Thymus (tissue), 11 donors: ENCODE results near the gene DUS1L. TPM values are rescaled to one million over a fixed set of nuclear protein-coding genes. Genes with fewer than 3 reads are reported as not detected.

Experiments
- DNase-seq, 9 donors: peaks; one replicate each; pipeline ENCODE4 v3.0.0-alpha.2; 2013; ENCODE audit warnings: low spot score in 9 of 9, low read depth in 6 of 9, missing footprints in 1 of 9
- H3K27ac ChIP-seq, 2 donors: one replicate each; pipeline ENCODE4 v1.5.1; 2013; ENCODE audit warnings: control low read depth in 1 of 2, low read depth in 1 of 2, low read length in 1 of 2, mild to moderate bottlenecking in 1 of 2, moderate library complexity in 1 of 2
- H3K27me3 ChIP-seq, 2 donors: one replicate each; pipeline ENCODE4 v1.5.1; 2013; ENCODE audit warnings: low read length in 1 of 2; ENCODE audit not compliant: control insufficient read depth in 2 of 2, insufficient read depth in 1 of 2
- H3K36me3 ChIP-seq, 2 donors: one replicate each; pipeline ENCODE4 v1.5.1; 2013; ENCODE audit warnings: low read length in 1 of 2, mild to moderate bottlenecking in 1 of 2, moderate library complexity in 1 of 2; ENCODE audit not compliant: control insufficient read depth in 2 of 2, insufficient read depth in 2 of 2
- H3K4me1 ChIP-seq, 2 donors: one replicate each; pipeline ENCODE4 v1.5.1; 2013; ENCODE audit warnings: low read length in 2 of 2; ENCODE audit not compliant: control insufficient read depth in 2 of 2, insufficient read depth in 2 of 2
- H3K4me3 ChIP-seq, 2 donors: one replicate each; pipeline ENCODE4 v1.5.1; 2013; ENCODE audit warnings: low read length in 2 of 2, control low read depth in 1 of 2, mild to moderate bottlenecking in 1 of 2
- H3K9me3 ChIP-seq, 2 donors: one replicate each; pipeline ENCODE4 v1.5.1; 2013; ENCODE audit warnings: low read length in 1 of 2, mild to moderate bottlenecking in 1 of 2; ENCODE audit not compliant: control insufficient read depth in 2 of 2, insufficient read depth in 1 of 2
- WGBS: extraction: QIAGEN DNeasy Blood & Tissue Kit; methylation state at CpG from one replicate; pipeline ENCODE4 v1.1.7; 2013; 5-methylcytosine and 5-hydroxymethylcytosine counted together
- polyA plus RNA-seq: library from polyadenylated mRNA; stranded (reverse); fragments of 200-250 nt; gene quantifications from one replicate; pipeline ENCODE4 v1.2.3, GENCODE V29; 2013
- total RNA-seq: library from RNA; stranded (reverse); fragments of 120-200 nt; gene quantifications from one replicate; pipeline ENCODE4 v1.2.4, GENCODE V29; 2013
- donor health status: healthy.

Gene DUS1L
- total and polyA plus RNA-seq, 2 donors = 57.9 to 147 TPM

- Histone ChIP-seq H3K27ac (no peak overlapping the region), H3K4me1 (peaks cover 4% of the 10 kb centered on the region in 2 donors), H3K4me3 (no peak overlapping the region), H3K36me3 (peaks cover 94 to 98% of the 10 kb centered on the region in 2 donors), H3K27me3 (no peaks in the 10 kb centered on the region), H3K9me3 (no peaks in the 10 kb centered on the region)
- WGBS = 98% methylated on average over 37 of the region's 37 CpGs
- DNase-seq = no peak
These were observed 25.9 kb upstream of the DUS1L start for GRCh38 chr17:82091264-82092066.

- Histone ChIP-seq H3K27me3 (no peaks in the 10 kb centered on the region), H3K9me3 (no peaks in the 10 kb centered on the region)
These were observed 25.1 kb upstream of the DUS1L start for GRCh38 chr17:82090549-82091263.

GRCh38 chr17:82089723-82090548, 24.3 kb upstream of the DUS1L start:
- H3K4me1 ChIP-seq = no peaks in the 10 kb centered on the region
- H3K4me3 ChIP-seq = no peak overlapping the region
- no peaks in the 10 kb centered on the region for H3K27me3 ChIP-seq
- no peaks in the 10 kb centered on the region for H3K9me3 ChIP-seq
- WGBS = 98% methylated on average over 29 of the region's 29 CpGs
- no peak for DNase-seq
- peaks cover 94 to 98% of the 10 kb centered on the region in 2 donors for H3K36me3 ChIP-seq
- no peak overlapping the region for H3K27ac ChIP-seq

More at GRCh38 chr17:82090549-82091263, 25.1 kb upstream of the DUS1L start:
- DNase-seq = no peak
- WGBS = 99% methylated on average over 29 of the region's 29 CpGs
- Histone ChIP-seq H3K4me3 (no peak overlapping the region), H3K36me3 (peaks cover 94 to 98% of the 10 kb centered on the region in 2 donors), H3K4me1 (no peaks in the 10 kb centered on the region), H3K27ac (no peak overlapping the region)

- Histone ChIP-seq H3K27ac (no peak overlapping the region), H3K4me3 (no peak overlapping the region), H3K36me3 (peaks cover 98 to 100% of the 10 kb centered on the region in 2 donors), H3K27me3 (no peaks in the 10 kb centered on the region), H3K9me3 (no peaks in the 10 kb centered on the region), H3K4me1 (no peaks in the 10 kb centered on the region)
- DNase-seq = no peak
- WGBS = 98% methylated on average over 47 of the region's 47 CpGs
These were observed 23.5 kb upstream of the DUS1L start for GRCh38 chr17:82088838-82089722.

- Histone ChIP-seq H3K27ac (no peak overlapping the region), H3K36me3 (peaks cover 97 to 100% of the 10 kb centered on the region in 2 donors), H3K4me1 (no peaks in the 10 kb centered on the region), H3K27me3 (no peaks in the 10 kb centered on the region), H3K4me3 (no peak overlapping the region), H3K9me3 (no peaks in the 10 kb centered on the region)
- no peak for DNase-seq
- WGBS = 98% methylated on average over 48 of the region's 48 CpGs
These were observed 22.6 kb upstream of the DUS1L start for GRCh38 chr17:82087961-82088837.

GRCh38 chr17:82086941-82087906, 21.6 kb upstream of the DUS1L start:
- 98% methylated on average over 39 of the region's 39 CpGs for WGBS
- Histone ChIP-seq H3K4me3 (no peak overlapping the region), H3K27ac (no peak overlapping the region), H3K36me3 (peaks cover 97 to 100% of the 10 kb centered on the region in 2 donors), H3K27me3 (no peaks in the 10 kb centered on the region), H3K4me1 (no peaks in the 10 kb centered on the region), H3K9me3 (no peaks in the 10 kb centered on the region)
- no peak for DNase-seq

- peaks cover 96 to 100% of the 10 kb centered on the region in 2 donors for H3K36me3 ChIP-seq
- no peak overlapping the region for H3K27ac ChIP-seq
- 98% methylated on average over 25 of the region's 25 CpGs for WGBS
- H3K9me3 ChIP-seq = no peaks in the 10 kb centered on the region
- H3K4me1 ChIP-seq = no peaks in the 10 kb centered on the region
- no peaks in the 10 kb centered on the region for H3K27me3 ChIP-seq
- no peak for DNase-seq
- H3K4me3 ChIP-seq = no peak overlapping the region
These were observed 20.5 kb upstream of the DUS1L start for GRCh38 chr17:82085931-82086764.
